ENCODE measurements around the gene MBD3L2B.

MBD3L2B gene

GRCh38 chr19:6983448-6983847, 37.8 kb downstream of the MBD3L2B start:
- no peak for DNase-seq (ENCODE audit: extremely low read depth, insufficient read length)
- Histone ChIP-seq H3K27me3 (replicated peaks; ENCODE audit: control insufficient read depth, insufficient read depth, low read length) (no peaks in the 10 kb centered on the region), H3K4me3 (replicated peaks; ENCODE audit: low read depth, low read length) (no peak overlapping the region), H3K36me3 (ENCODE audit: control insufficient read depth, insufficient read depth, low read length) (no peaks in the 10 kb centered on the region)
- no peak for TF ChIP-seq CTCF (IDR thresholded peaks at IDR 0.05; ENCODE audit: insufficient read depth, low read length, poor library complexity, severe bottlenecking)

- no peak for DNase-seq (ENCODE audit: extremely low read depth, insufficient read length)
- TF ChIP-seq CTCF (IDR thresholded peaks at IDR 0.05; ENCODE audit: insufficient read depth, low read length, poor library complexity, severe bottlenecking) = no peak
- Histone ChIP-seq H3K27me3 (replicated peaks; ENCODE audit: control insufficient read depth, insufficient read depth, low read length) (no peaks in the 10 kb centered on the region), H3K4me3 (replicated peaks; ENCODE audit: low read depth, low read length) (no peak overlapping the region), H3K36me3 (ENCODE audit: control insufficient read depth, insufficient read depth, low read length) (no peaks in the 10 kb centered on the region)
These were observed 41.8 kb downstream of the MBD3L2B start for GRCh38 chr19:6979399-6979798.

- H3K4me3 ChIP-seq (replicated peaks; ENCODE audit: low read depth, low read length) = no peak overlapping the region
- TF ChIP-seq CTCF (IDR thresholded peaks at IDR 0.05; ENCODE audit: insufficient read depth, low read length, poor library complexity, severe bottlenecking) = no peak
- H3K36me3 ChIP-seq (ENCODE audit: control insufficient read depth, insufficient read depth, low read length) = no peaks in the 10 kb centered on the region
- no peak for DNase-seq (ENCODE audit: extremely low read depth, insufficient read length)
- no peaks in the 10 kb centered on the region for H3K27me3 ChIP-seq (replicated peaks; ENCODE audit: control insufficient read depth, insufficient read depth, low read length)
These were observed 45.0 kb downstream of the MBD3L2B start for GRCh38 chr19:6976197-6976596.

GRCh38 chr19:6971366-6971765, 49.9 kb downstream of the MBD3L2B start:
- Histone ChIP-seq H3K27me3 (replicated peaks; ENCODE audit: control insufficient read depth, insufficient read depth, low read length) (no peaks in the 10 kb centered on the region), H3K36me3 (ENCODE audit: control insufficient read depth, insufficient read depth, low read length) (no peaks in the 10 kb centered on the region), H3K4me3 (replicated peaks; ENCODE audit: low read depth, low read length) (no peak overlapping the region)
- no peak for DNase-seq (ENCODE audit: extremely low read depth, insufficient read length)
- no peak for TF ChIP-seq CTCF (IDR thresholded peaks at IDR 0.05; ENCODE audit: insufficient read depth, low read length, poor library complexity, severe bottlenecking)

GRCh38 chr19:6970443-6970842, 50.8 kb downstream of the MBD3L2B start:
- no peak for TF ChIP-seq CTCF (IDR thresholded peaks at IDR 0.05; ENCODE audit: insufficient read depth, low read length, poor library complexity, severe bottlenecking)
- Histone ChIP-seq H3K36me3 (ENCODE audit: control insufficient read depth, insufficient read depth, low read length) (no peaks in the 10 kb centered on the region), H3K4me3 (replicated peaks; ENCODE audit: low read depth, low read length) (no peak overlapping the region), H3K27me3 (replicated peaks; ENCODE audit: control insufficient read depth, insufficient read depth, low read length) (no peaks in the 10 kb centered on the region)
- DNase-seq (ENCODE audit: extremely low read depth, insufficient read length) = no peak

- no peak for DNase-seq (ENCODE audit: extremely low read depth, insufficient read length)
- TF ChIP-seq CTCF (IDR thresholded peaks at IDR 0.05; ENCODE audit: insufficient read depth, low read length, poor library complexity, severe bottlenecking) = no peak
- H3K36me3 ChIP-seq (ENCODE audit: control insufficient read depth, insufficient read depth, low read length) = no peaks in the 10 kb centered on the region
- H3K4me3 ChIP-seq (replicated peaks; ENCODE audit: low read depth, low read length) = no peak overlapping the region
- H3K27me3 ChIP-seq (replicated peaks; ENCODE audit: control insufficient read depth, insufficient read depth, low read length) = no peaks in the 10 kb centered on the region
These were observed 51.2 kb downstream of the MBD3L2B start for GRCh38 chr19:6970021-6970420.

Measured in GM06990 (cell line).